Neural cell (in vitro differentiated cells): ENCODE measurements around the gene SFRP5. TPM values are rescaled to one million over a fixed set of nuclear protein-coding genes. Genes with fewer than 3 reads are reported as not detected.

Experiments
- H2AFZ ChIP-seq: fragments of 200-600, 300-800 bp; sonication (generic), shearing (Covaris generic); 2 replicates; pipeline ENCODE4 v1.6.0; 2014; ENCODE audit warnings: low read depth, mild to moderate bottlenecking, antibody characterized with exemption, low read length, moderate library complexity
- H3F3A ChIP-seq: fragments of 200-600 bp; shearing (Covaris generic); 2 replicates; pipeline ENCODE4 v1.6.1; 2016; ENCODE audit warnings: mild to moderate bottlenecking, moderate library complexity, mixed read lengths, antibody characterized with exemption, low read length; ENCODE audit not compliant: insufficient read depth, poor library complexity, severe bottlenecking
- H3K27ac ChIP-seq: fragments of 200-600, 300-800 bp; sonication (generic), shearing (Covaris generic); 2 replicates; pipeline ENCODE4 v1.5.1; 2014; ENCODE audit warnings: mild to moderate bottlenecking, low read length, moderate library complexity
- H3K27me3 ChIP-seq: fragments of 300-800, 200-600 bp; sonication (generic), shearing (Covaris generic); 2 replicates; pipeline ENCODE4 v1.6.0; 2014; ENCODE audit warnings: mild to moderate bottlenecking, low read depth, low read length, moderate library complexity; ENCODE audit not compliant: insufficient read depth
- H3K36me3 ChIP-seq: fragments of 300-800, 200-600 bp; sonication (generic), shearing (Covaris generic); 2 replicates; pipeline ENCODE4 v1.5.1; 2014; ENCODE audit warnings: mild to moderate bottlenecking, antibody characterized with exemption, low read length, moderate library complexity; ENCODE audit not compliant: insufficient read depth
- H3K4me2 ChIP-seq: fragments of 300-800, 200-600 bp; sonication (generic), shearing (Covaris generic); 2 replicates; pipeline ENCODE4 v1.6.0; 2014; ENCODE audit warnings: mild to moderate bottlenecking, low read length
- H3K4me3 ChIP-seq: fragments of 300-800, 200-600 bp; sonication (generic), shearing (Covaris generic); 2 replicates; pipeline ENCODE4 v1.5.1; 2014; ENCODE audit warnings: mild to moderate bottlenecking, low read length, moderate library complexity
- H3K79me2 ChIP-seq: fragments of 200-600 bp; shearing (Covaris generic); replicated peaks from 2 replicates; pipeline ENCODE4 v1.6.0; 2014; ENCODE audit warnings: mild to moderate bottlenecking, low read length, moderate library complexity; ENCODE audit not compliant: insufficient read depth
- H3K9ac ChIP-seq: fragments of 300-800, 200-600 bp; sonication (generic), shearing (Covaris generic); 2 replicates; pipeline ENCODE4 v1.6.1; 2016; ENCODE audit warnings: mild to moderate bottlenecking, low read length, mixed read lengths
- H3K9me2 ChIP-seq: fragments of 200-600 bp; shearing (Covaris generic); 2 replicates; pipeline ENCODE4 v1.6.1; 2016; ENCODE audit warnings: mild to moderate bottlenecking, low read length, mixed read lengths; ENCODE audit not compliant: insufficient read depth
- H3K9me3 ChIP-seq: fragments of 200-600, 300-800 bp; sonication (generic), shearing (Covaris generic); 2 replicates; pipeline ENCODE4 v1.6.1; 2016; ENCODE audit warnings: mild to moderate bottlenecking, mixed run types, low read length, moderate library complexity, mixed read lengths
- H4K20me1 ChIP-seq: fragments of 200-600 bp; shearing (Covaris generic); 2 replicates; pipeline ENCODE4 v1.6.1; 2016; ENCODE audit warnings: mild to moderate bottlenecking, mixed run types; ENCODE audit not compliant: insufficient read depth
- CTCF ChIP-seq: fragments of 450-650 bp; IDR thresholded peaks from 2 replicates; pipeline ENCODE4 v1.5.1; 2014; ENCODE audit warnings: antibody characterized with exemption, mild to moderate bottlenecking, moderate library complexity; ENCODE audit not compliant: poor library complexity, severe bottlenecking
- EP300 ChIP-seq: fragments of 450-650 bp; conservative IDR thresholded peaks from 2 replicates; pipeline ENCODE4 v1.6.1; 2014; ENCODE audit warnings: antibody characterized with exemption, mild to moderate bottlenecking, moderate library complexity; ENCODE audit not compliant: poor library complexity, severe bottlenecking
- EZH2 ChIP-seq: fragments of 200-600, 300-800 bp; shearing (Covaris generic), sonication (generic); IDR thresholded peaks from 2 replicates; pipeline ENCODE4 v1.6.1; 2014; ENCODE audit warnings: antibody characterized with exemption, low read length, borderline replicate concordance, mild to moderate bottlenecking; ENCODE audit not compliant: insufficient read depth, poor library complexity, severe bottlenecking
- MXI1 ChIP-seq: fragments of 450-650 bp; conservative IDR thresholded peaks from 2 replicates; pipeline ENCODE4 v1.6.1; 2014; ENCODE audit warnings: antibody characterized with exemption, mild to moderate bottlenecking; ENCODE audit not compliant: poor library complexity, severe bottlenecking
- POLR2AphosphoS5 ChIP-seq: IDR thresholded peaks from 2 replicates; pipeline ENCODE4 v1.6.1; 2012
- RAD21 ChIP-seq: fragments of 450-650 bp; conservative IDR thresholded peaks from 2 replicates; pipeline ENCODE4 v1.6.1; 2014; ENCODE audit warnings: antibody characterized with exemption, mild to moderate bottlenecking, moderate library complexity
- REST ChIP-seq: IDR thresholded peaks from 2 replicates; pipeline ENCODE4 v1.6.1; 2012; ENCODE audit warnings: borderline replicate concordance
- SMC3 ChIP-seq: fragments of 450-650 bp; conservative IDR thresholded peaks from 2 replicates; pipeline ENCODE4 v1.6.1; 2014; ENCODE audit warnings: antibody characterized with exemption, mild to moderate bottlenecking, moderate library complexity; ENCODE audit not compliant: poor library complexity
- TAF1 ChIP-seq: IDR thresholded peaks from 2 replicates; pipeline ENCODE4 v1.6.1; 2012; ENCODE audit warnings: low read depth
- polyA plus RNA-seq: library from polyadenylated mRNA; depleted of rRNA; stranded (reverse); fragments of >200 nt; gene quantifications from 2 replicates; pipeline ENCODE4 v1.2.3, GENCODE V29; 2014

SFRP5 gene
- polyA plus RNA-seq, 1 donor from 2014 or later = 1.2 TPM

GRCh38 chr10:97770255-97770654, 1.5 kb downstream of the SFRP5 start:
- H3K9me2 ChIP-seq = no peaks in the 10 kb centered on the region
- H3K27me3 ChIP-seq = peaks cover 52% of the 10 kb centered on the region
- H3K4me3 ChIP-seq = no peak overlapping the region
- H2AFZ ChIP-seq = no peak overlapping the region
- H3K9ac ChIP-seq = no peak overlapping the region
- no peaks in the 10 kb centered on the region for H3K9me3 ChIP-seq
- no peak overlapping the region for H3K27ac ChIP-seq
- no peaks in the 10 kb centered on the region for H3K36me3 ChIP-seq
- TF ChIP-seq EZH2 (no peak), MXI1 (no peak), POLR2AphosphoS5 (no peak), CTCF (no peak), TAF1 (no peak), RAD21 (no peak), REST (no peak), SMC3 (no peak), EP300 (no peak)
- H3K79me2 ChIP-seq = no peaks in the 10 kb centered on the region
- H3F3A ChIP-seq = no peaks in the 10 kb centered on the region
- no peak overlapping the region for H3K4me2 ChIP-seq
- H4K20me1 ChIP-seq = no peaks in the 10 kb centered on the region

- Histone ChIP-seq H3K27ac (no peak overlapping the region), H3K9me3 (no peaks in the 10 kb centered on the region), H2AFZ (no peak overlapping the region), H3K9ac (no peak overlapping the region), H4K20me1 (no peaks in the 10 kb centered on the region), H3F3A (no peaks in the 10 kb centered on the region), H3K4me2 (no peak overlapping the region), H3K36me3 (no peaks in the 10 kb centered on the region), H3K4me3 (no peak overlapping the region), H3K27me3 (peaks cover 48% of the 10 kb centered on the region), H3K79me2 (no peaks in the 10 kb centered on the region), H3K9me2 (no peaks in the 10 kb centered on the region)
- TF ChIP-seq RAD21 (no peak), MXI1 (no peak)
Measured at GRCh38 chr10:97768322-97769315, 3.2 kb downstream of the SFRP5 start.
